Motor neuron (in vitro differentiated cells): ENCODE measurements around the gene CCDC154. TPM values are rescaled to one million over a fixed set of nuclear protein-coding genes. Genes with fewer than 3 reads are reported as not detected.

Source experiments
- ATAC-seq, 8 experiments: fragments of 200-7000 bp; cut with Tn5 transposase; replicated peaks in 6 of 8; 2 replicates each; pipeline ENCODE4 v1.8.0; 2021; ENCODE audit warnings: mild to moderate bottlenecking in 8 of 8, moderate library complexity in 8 of 8
- H3K27ac ChIP-seq, 2 donors: fragments of 250-450 bp; sonication (Bioruptor Pico); 2 replicates each; pipeline ENCODE4 v1.9.0; 2021; ENCODE audit warnings: antibody characterized with exemption in 2 of 2, mild to moderate bottlenecking in 2 of 2, moderate library complexity in 1 of 2
- H3K4me1 ChIP-seq, 2 donors: fragments of 250-450 bp; sonication (Bioruptor Pico); replicated peaks in 1 of 2; 2 replicates each; pipeline ENCODE4 v1.6.1; 2021; ENCODE audit warnings: antibody characterized with exemption in 2 of 2, mild to moderate bottlenecking in 2 of 2, moderate library complexity in 1 of 2
- H3K4me3 ChIP-seq, 5 donors: fragments of 250-450 bp; sonication (Bioruptor Pico); 2 replicates each; pipeline ENCODE4 v1.9.0; 2021; ENCODE audit warnings: antibody characterized with exemption in 5 of 5, mild to moderate bottlenecking in 5 of 5, moderate library complexity in 4 of 5
- WGBS, 10 experiments: fragments of 450-650 bp; shearing (Covaris generic); methylation state at CpG; one replicate each; pipeline ENCODE4 v1.0.0; 2022; 5-methylcytosine and 5-hydroxymethylcytosine counted together
- in situ Hi-C, 9 experiments: fragments of 400-800 bp; cut with MboI; loops; one replicate each; pipeline ENCODE4 v1.15.0; 2021; ENCODE audit warnings: low sequenced_read_pairs in 9 of 9, low pct_unique_long_range_greater_than_20kb in 2 of 9; ENCODE audit not compliant: unreplicated experiment in 9 of 9
- total RNA-seq, 8 experiments: library from RNA; unstranded; fragments of 300-600 nt; gene quantifications; 2 replicates each; pipeline versions ENCODE4 v1.2.3 to v1.2.4, GENCODE V29; 2022

CCDC154 gene, protein sequence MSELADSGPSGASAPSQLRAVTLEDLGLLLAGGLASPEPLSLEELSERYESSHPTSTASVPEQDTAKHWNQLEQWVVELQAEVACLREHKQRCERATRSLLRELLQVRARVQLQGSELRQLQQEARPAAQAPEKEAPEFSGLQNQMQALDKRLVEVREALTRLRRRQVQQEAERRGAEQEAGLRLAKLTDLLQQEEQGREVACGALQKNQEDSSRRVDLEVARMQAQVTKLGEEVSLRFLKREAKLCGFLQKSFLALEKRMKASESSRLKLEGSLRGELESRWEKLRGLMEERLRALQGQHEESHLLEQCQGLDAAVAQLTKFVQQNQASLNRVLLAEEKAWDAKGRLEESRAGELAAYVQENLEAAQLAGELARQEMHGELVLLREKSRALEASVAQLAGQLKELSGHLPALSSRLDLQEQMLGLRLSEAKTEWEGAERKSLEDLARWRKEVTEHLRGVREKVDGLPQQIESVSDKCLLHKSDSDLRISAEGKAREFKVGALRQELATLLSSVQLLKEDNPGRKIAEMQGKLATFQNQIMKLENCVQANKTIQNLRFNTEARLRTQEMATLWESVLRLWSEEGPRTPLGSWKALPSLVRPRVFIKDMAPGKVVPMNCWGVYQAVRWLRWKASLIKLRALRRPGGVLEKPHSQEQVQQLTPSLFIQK
- total RNA-seq: 1 to 10 TPM in 3 of 8 experiments, under 1 TPM in 5; 0.13 to 1.4 (median 0.64) TPM

DNA sequence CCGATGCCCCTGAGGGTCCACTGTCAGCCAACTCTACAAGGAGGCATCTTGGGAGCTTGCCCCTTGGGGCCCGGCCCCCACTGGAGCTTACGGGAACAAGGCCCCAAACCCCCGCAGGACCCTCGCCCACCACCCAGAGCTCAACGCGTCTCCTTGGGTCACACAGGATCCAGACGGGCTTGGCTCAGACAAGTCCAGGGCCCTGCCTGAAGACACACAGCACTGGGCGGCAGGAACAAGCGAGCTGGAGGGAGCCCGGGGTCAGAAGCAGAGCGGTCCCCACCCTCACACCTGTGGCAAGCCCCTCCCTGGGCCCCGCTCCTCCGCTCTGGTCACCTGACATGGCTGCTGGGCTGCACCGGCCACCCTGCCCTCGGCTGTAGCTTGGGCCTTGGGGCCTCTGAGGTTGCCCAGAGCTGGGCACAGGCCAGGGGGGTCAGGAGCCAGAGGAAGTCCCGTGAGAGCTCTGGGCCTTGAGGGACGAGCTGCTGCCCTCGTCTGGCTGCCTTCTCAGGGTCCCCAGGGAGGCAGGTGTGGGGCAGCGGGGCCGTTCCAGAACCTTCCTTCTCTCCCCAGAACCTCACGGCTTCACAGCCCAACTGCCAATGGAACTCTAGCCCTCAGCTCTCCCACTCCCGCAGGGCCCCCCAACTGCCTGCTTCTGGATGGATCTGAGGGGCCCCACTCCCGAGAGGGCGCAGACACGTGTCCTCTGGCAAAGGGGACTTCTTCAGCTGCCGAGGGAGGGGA, at the start of gene CCDC154:
Gene CCDC154 (minus strand): TSS at position 577 of the 750 bp plus-strand sequence. CDS start 234 bp downstream, at position 343.
- in situ Hi-C loops: no loop called here
- Histone ChIP-seq H3K4me1 (no peaks in the 10 kb centered on the region), H3K27ac (no peak within 1 kb of the TSS), H3K4me3 (no peak within 1 kb of the TSS)
- peak in 4 of 8 experiments; percentile 11 to 15 (median 12) for ATAC-seq
- whole genome bisulfite sequencing, 10 experiments: 0 to 100% (median 90%) methylated on average over 1 to 3 of the region's 27 CpGs; no CpG with 5 or more reads in 6 of the 10 experiments

GRCh38 chr16:1493746-1494094, 49.4 kb upstream of the CCDC154 start:
- 3% methylated on average over 7 of the region's 30 CpGs; no CpG with 5 or more reads in 9 of the 10 experiments for WGBS, 10 experiments
- Histone ChIP-seq H3K27ac (peak overlapping the region; percentile 92 to 97), H3K4me1 (peaks cover 9 to 15% of the 10 kb centered on the region in 2 donors), H3K4me3 (peak overlapping the region; percentile 80 to 99 (median 84))
- ATAC-seq: peak in 5 of 8 experiments; percentile 21 to 49 (median 30)
- in situ Hi-C loops: no loop called here

- Histone ChIP-seq H3K4me1 (peaks cover 9 to 15% of the 10 kb centered on the region in 2 donors), H3K27ac (peak within 1 kb of the TSS; percentile 92 to 97), H3K4me3 (peak within 1 kb of the TSS; percentile 80 to 99 (median 84))
- peak; percentile 60 to 81 (median 78) for ATAC-seq
- WGBS, 10 experiments: 0 to 50% (median 5%) methylated on average over 1 to 13 of the region's 89 CpGs; no CpG with 5 or more reads in 3 of the 10 experiments
- in situ Hi-C loops: no loop called here
Measured at GRCh38 chr16:1492923-1493745, 48.8 kb upstream of the CCDC154 start, which contains the start of gene TELO2. Gene TELO2 (plus strand): TSS chr16:1493360. CDS start chr16:1494282, 922 bp downstream.

DNA sequence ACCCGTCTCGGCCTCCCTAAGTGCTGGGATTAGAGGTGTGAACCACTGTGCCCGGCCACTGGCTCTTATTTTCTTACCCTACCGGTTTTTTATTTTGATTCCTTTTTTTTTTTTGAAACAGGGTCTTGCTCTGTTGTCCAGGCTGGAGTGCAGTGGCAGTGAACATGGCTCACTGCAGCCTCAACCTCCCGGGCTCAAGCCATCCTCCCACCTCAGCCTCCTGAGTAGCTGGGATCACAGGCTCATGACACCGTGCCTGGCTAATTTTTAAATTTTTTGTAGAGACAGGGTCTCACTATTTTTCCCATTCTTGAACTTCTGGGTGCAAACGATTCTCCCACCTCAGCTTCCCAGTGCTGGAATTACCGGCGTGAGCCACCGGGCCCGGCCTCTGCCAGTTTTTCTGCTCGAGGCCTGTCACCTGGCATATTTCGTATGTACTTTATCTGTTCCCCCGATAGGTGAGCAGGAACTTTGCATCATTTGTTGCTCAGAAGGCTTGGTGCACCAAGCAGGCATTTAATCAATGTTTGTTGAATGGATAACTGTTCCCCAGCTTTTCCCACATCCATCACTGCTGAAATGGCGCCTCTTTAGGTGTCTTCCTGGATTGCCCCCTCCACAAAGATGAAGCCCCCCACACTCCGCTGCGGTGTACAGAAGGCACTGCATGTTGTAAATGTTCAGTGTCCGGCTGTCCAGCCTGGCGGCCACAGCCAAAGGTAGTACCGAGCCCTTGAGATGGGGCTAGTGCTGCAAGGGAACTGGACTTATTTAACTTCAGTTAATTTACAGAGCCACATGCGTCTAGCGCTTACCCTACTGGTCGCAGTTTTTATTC, 47.9 kb upstream of the CCDC154 start:
- H3K27ac ChIP-seq: peak overlapping the region; percentile 92 to 97
- no peak for ATAC-seq
- peak overlapping the region; percentile 80 to 99 (median 84) for H3K4me3 ChIP-seq
- peaks cover 9 to 15% of the 10 kb centered on the region in 2 donors for H3K4me1 ChIP-seq
- in situ Hi-C loops: no loop called here
- 55 to 100% (median 90%) methylated on average over 2 to 20 of the region's 23 CpGs; no CpG with 5 or more reads in 2 of the 10 experiments for WGBS, 10 experiments

GRCh38 chr16:1491327-1491726, 47.0 kb upstream of the CCDC154 start:
- 70 to 100% (median 80%) methylated on average over 1 to 8 of the region's 12 CpGs; no CpG with 5 or more reads in 5 of the 10 experiments for WGBS, 10 experiments
- ATAC-seq: no peak
- Histone ChIP-seq H3K27ac (no peak overlapping the region), H3K4me3 (no peak overlapping the region), H3K4me1 (peaks cover 9 to 15% of the 10 kb centered on the region in 2 donors)
- in situ Hi-C loops: no loop called here

DNA sequence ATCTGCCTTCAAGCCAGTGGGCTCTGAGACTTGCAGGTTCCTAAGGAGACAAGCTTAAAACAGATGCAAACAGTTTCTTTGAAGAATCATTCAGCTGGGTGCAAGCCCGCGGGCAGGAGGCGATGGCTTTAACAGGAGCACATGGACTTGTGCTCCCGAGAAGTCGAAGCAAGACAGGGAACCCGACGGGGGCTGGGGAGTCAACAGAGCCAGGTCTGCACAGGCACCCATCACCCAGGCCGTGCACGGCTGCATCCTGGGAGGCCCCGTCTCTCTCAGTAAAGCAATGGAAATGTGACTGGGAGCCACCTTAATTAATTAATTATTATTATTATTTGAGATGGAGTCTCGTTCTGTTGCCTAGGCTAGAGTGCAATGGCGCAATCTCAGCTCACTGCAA, 44.7 kb upstream of the CCDC154 start:
- Histone ChIP-seq H3K27ac (no peak overlapping the region), H3K4me3 (no peak overlapping the region), H3K4me1 (peaks cover 4 to 7% of the 10 kb centered on the region in 2 donors)
- ATAC-seq: no peak
- in situ Hi-C loops: no loop called here
- 60 to 100% (median 81%) methylated on average over 1 to 7 of the region's 12 CpGs; no CpG with 5 or more reads in 2 of the 10 experiments for WGBS, 10 experiments

DNA sequence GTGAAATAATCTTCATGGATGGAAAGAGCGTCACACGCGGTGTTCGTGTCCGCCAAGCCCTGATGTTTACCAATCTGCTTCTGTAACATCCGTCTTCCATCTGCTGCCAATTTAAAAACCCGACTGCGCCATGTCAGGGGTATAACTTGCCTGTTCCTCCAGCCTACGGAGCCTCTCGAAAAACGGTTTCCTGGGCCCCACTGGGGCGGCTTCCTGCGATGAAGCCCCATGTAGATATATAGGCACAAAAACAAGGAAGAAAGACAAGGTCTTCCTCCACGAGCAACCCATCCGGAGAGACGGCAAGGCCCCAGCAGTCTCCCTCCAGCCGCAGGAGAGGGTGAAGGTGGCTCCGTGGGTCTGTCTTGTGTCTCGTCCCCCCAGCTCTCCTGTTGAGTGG, 44.3 kb upstream of the CCDC154 start, which contains the start of gene PTX4:
Gene PTX4 (minus strand): TSS at position 326 of the 400 bp plus-strand sequence. CDS start 35 bp downstream, at position 291.
- WGBS, 10 experiments: 57 to 100% (median 87%) methylated on average over 1 to 14 of the region's 19 CpGs; no CpG with 5 or more reads in 2 of the 10 experiments
- ATAC-seq: no peak
- Histone ChIP-seq H3K4me1 (peaks cover 4 to 7% of the 10 kb centered on the region in 2 donors), H3K27ac (no peak within 1 kb of the TSS), H3K4me3 (no peak within 1 kb of the TSS)
- in situ Hi-C loops: no loop called here

- no peak overlapping the region for H3K27ac ChIP-seq
- H3K4me1 ChIP-seq: peaks cover 4 to 7% of the 10 kb centered on the region in 2 donors
- no peak overlapping the region for H3K4me3 ChIP-seq
Measured at GRCh38 chr16:1488054-1488601, 43.8 kb upstream of the CCDC154 start.

DNA sequence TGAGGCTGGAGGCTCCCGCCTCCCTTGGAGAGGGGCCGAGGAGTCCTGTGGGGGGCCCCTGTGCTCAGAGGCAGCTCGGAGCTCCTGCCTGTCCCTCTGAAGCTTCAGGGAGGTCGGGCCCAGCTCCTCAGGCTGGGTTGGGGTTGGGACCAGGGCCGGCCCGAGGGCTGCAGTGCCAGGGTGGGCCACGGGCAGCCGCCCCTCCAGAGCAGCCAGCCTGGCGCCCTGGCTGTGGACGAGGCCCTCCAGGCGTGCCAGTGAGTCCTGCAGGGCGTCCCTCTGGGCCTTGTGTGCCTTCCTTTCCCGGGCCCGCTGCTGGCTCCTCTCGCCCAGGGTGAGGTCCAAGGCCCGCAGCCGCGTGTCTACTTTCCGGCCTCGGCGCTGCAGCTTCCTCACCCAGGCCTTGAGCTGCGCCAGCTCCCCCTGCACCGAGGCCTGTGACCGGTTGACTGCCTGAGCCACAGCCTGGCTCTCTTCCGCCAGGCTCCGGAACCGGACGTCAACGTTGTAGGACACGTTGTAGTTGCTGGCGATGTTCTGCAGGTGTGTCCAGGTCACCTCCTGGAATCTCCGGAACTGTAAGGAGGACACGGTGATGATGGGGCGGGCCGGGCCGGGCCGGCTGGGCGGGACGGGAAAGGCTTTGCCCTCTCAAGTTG, 43.2 kb upstream of the CCDC154 start:
- ATAC-seq: peak in 2 of 8 experiments; percentile 13
- Histone ChIP-seq H3K27ac (no peak overlapping the region), H3K4me3 (no peak overlapping the region), H3K4me1 (peaks cover under 1 to 3% of the 10 kb centered on the region in 2 donors)
- 60 to 90% (median 73%) methylated on average over 2 to 12 of the region's 39 CpGs; no CpG with 5 or more reads in 6 of the 10 experiments for WGBS, 10 experiments
- in situ Hi-C loops: no loop called here

More at GRCh38 chr16:1488054-1488601, 43.8 kb upstream of the CCDC154 start:
- ATAC-seq: no peak
- 84% methylated on average over 5 of the region's 24 CpGs; no CpG with 5 or more reads in 9 of the 10 experiments for WGBS, 10 experiments
- in situ Hi-C loops: no loop called here

DNA sequence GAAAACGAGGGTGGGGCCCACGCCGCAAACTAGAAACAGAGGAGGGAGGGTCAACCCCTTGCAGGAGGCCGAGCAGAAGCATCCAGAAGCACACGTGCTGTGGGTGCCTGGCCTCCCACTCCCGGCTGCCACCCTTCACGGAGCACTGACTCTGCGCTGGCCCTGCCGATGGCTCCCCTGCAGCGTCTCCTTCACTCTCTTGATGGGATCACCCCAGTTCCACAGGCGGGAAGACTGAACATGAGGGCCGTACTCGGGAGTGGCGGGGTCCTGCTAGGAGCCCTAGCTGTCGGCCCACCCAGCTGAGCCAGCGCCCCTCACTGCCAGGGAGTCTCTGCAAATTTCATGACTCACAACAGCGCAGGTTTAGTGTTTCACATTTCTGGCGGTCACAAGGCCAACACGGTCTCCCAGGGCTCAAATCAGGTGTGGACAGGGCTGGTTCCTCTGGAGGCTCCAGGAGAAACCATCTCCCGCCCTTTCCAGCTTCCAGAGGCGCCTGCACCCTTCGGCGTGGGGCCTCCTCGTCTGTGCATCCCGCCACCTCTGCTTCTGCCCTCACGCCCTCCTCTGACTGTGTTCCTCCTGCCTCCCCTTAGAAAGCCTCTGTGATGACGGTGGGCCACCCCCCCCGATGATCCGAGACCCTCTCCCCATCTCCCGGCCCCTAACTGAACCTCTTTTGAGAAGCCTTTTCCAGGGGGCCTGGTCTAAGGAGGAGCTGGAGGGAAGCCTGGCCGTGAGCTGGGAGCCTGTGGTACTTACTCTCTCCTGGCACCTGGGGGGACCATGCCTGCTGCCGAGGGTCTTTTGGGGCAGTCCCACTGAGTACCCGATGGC, 42.4 kb upstream of the CCDC154 start:
- Histone ChIP-seq H3K27ac (no peak overlapping the region), H3K4me3 (no peak overlapping the region), H3K4me1 (no peaks in the 10 kb centered on the region)
- 30 to 100% (median 72%) methylated on average over 1 to 11 of the region's 33 CpGs; no CpG with 5 or more reads in 4 of the 10 experiments for WGBS, 10 experiments
- ATAC-seq: peak in 2 of 8 experiments; percentile 3 to 4
- in situ Hi-C loops: no loop called here
